B cell (primary cell): ENCODE results near the gene AKIP1.

Experiments
- CTCF ChIP-seq: fragments of 200-600 bp; IDR thresholded peaks from one replicate; pipeline ENCODE4 v1.8.0; 2022; ENCODE audit warnings: antibody characterized with exemption, mild to moderate bottlenecking
- EZH2 ChIP-seq: IDR thresholded peaks from 2 replicates; pipeline ENCODE4 v1.6.1; 2012; ENCODE audit warnings: borderline replicate concordance, low read depth, mild to moderate bottlenecking, moderate library complexity, low read length; ENCODE audit not compliant: insufficient read depth, poor library complexity, severe bottlenecking

- TF ChIP-seq CTCF (no peak), EZH2 (no peak)
Measured at GRCh38 chr11:8886322-8886721, 24.7 kb upstream of the AKIP1 start.
